GM21423 (cell line): ENCODE data around the gene CHSY1.
A peak's percentile ranks its signal among the peaks of the same experiment; 100 is the strongest.
"Not testable (repeated sequence)": the region's sequence is repeated elsewhere in the genome, so short reads cannot be mapped to it uniquely, and the experiment has no call there.

ENCODE experiments used
- ATAC-seq: cut with Tn5 transposase; IDR thresholded peaks from one replicate; pipeline ENCODE4 v1.9.1; 2021; ENCODE audit warnings: mild to moderate bottlenecking, moderate library complexity; ENCODE audit not compliant: unreplicated experiment

Gene CHSY1

DNA sequence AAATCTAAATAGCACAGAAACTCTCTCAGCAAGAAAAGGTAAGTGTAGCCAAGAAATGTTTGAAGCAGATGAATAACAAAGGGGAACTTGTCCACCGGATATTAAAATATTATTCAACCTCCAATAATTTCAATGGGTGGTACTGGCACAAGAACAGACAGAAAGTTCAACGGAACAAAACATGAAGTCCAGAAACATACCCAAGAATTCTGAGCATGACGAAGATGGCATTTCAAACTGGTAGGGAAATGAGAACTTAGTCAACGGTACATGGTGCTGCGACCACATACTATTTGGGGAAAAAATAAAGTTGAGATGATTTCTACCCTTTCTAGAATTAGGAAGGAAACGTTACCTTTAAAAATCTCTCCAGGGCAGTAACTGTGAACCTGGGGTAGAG, 5.5 kb downstream of the CHSY1 start:
- ATAC-seq: no peak

DNA sequence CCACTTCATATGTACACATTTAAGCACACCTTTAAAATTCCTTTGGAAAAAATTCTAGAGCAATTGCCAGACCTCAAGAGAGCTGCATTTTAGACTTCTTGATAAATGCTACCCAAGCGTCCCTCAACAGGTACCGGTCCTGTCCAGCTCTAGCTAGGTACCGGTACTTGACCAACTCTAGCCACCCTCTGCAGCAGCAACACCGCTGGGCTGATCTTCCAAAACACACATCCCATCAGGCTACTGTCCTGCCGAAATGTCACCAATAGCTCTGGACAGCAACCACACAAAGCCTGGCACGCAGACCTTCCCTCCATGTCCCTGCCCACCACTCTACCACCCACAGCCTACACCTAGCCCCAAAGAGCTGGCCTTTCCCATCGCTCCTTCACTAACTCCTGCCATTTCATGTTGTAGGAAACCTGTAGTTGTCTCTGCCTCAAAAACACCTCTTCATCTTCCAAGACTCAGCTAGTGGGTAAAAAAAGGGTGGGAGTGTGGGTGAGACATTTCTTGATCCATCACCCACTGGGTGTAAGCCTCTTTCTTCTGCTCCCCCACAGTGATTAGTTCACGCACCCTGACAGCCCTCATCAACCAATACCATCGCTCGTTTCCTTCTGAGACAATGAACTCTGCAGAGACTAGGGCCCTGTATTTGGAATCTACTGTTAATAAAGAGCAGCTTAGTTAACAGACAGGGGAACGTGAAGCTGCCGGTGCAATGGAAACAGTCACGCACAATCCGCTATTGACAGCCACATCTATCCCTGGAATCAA, 6.8 kb downstream of the CHSY1 start:
- no peak for ATAC-seq

DNA sequence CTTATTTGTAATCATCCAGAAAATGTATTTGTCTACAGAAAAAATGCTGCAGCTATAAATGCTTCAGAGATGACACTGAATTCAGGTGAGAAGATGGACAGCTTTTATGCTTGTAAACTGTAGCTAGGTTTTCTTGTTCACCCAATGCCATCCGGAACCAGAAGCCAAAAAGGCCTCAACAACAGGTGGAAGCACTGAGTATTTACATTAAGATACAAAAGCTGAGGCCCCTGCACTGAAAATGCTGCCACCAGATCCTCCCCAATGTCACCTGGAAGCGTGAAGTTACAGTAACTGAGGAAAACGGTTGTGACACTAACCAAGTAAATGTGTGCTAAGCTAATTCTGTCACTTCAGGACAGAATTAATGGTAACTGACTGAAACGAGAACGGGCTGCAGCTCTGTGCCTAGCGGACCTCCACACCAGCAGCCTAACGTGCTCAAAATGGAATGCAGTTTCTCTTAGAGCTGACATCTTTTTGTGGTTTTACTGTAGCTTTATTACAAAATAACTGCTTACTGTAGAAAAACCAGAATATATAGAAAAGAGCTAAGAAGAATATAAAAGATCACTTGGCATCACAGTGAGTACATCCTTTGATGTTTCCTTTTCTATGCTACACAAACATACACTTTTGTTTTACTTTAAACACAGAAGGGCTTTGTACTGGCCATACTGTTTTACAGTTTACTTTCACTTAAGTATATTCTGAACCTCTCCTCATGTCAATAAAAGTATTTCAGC, 7.6 kb downstream of the CHSY1 start:
- no peak for ATAC-seq

DNA sequence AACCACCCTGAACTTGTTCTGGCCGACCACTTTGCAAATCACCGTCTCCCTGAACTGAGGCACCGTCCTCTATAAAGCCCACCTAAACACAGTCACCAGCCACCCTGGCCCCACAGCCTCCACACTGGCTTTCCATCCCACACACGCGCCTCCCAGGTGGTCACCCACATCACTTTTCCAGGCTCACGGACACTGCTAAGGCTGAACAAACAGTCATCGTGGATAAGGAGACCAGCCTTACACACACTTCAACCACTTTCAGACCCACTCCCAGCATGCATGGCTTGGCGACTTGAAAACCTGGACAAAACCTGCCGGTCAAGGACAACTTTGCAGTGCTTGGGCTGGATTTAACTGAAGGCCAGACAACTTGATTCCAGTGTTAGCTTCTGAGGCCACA, 8.4 kb downstream of the CHSY1 start:
- no peak for ATAC-seq

DNA sequence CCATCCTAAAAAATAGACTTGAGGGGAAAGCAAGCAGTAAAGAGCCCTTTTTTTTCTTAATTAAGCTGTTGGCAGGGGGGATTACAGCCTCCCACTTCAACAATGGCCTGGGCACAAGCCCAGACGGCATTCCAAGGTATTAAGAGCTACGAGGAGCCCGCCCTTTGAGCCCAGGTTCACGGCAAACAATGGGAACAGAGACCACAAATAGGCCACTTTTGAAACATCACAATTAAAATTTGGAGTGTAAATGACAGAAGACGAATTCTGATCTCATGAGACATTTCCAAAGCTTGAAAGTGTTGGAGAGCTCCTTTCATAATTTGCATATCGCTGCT, 8.9 kb downstream of the CHSY1 start:
- no peak for ATAC-seq

DNA sequence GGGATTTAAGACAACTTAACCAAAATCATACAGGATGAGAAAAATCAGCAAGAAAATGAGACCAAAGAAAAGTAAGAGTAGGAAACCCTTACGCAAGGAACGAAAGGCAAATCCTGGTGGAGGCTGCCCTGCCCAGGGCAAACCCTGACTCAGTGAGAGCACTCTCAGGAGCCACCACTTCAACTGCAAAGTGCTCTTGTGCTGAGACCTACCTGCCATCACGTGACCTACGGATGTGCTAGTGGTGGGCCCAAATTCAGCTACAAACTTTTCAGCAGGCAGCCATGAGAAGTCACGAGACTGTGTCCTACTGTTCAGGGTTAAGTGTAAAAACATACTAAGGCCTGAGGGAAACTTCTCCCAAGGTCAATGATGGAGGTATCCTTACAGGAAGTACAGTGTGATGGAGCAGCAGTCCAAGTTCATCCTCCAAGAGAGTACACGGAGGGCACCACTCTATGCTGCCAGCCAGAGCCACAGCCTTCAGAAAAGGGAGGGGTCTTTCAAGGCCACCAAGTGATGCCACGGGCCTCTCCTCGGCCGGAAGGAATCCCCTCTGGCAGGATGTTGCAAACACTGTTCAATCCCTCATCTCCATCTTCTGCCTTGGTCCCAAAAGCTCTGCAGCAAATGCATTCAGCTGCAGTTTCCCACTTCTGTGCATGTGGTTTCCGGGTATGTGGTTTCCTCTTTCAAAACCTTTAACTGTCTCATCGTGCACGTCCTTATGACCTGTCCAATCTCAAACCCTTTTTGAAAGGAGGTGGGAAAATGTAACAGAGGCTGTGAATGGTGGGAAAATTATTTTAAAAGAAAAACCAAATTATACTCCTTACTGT, 9.5 kb downstream of the CHSY1 start:
- peak; percentile 73 for ATAC-seq

DNA sequence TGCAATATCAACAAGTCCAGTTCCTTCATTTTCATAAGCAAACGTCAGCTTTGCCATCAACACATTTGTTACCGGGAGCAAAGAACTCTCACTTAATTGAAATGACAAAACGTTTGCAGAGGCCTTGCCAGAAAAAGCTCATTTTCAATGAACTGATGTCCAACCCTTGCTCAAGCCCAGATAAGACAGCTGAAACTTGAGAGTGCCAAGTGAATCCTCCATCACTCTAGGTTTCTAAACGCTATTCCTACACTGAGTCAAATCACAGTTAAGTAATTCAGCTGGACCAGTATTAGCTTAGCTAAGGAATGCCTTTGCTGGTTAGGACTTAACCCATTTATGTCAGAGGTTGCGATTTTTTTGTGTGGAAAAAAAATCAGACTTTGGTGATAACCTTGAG, 11.5 kb downstream of the CHSY1 start:
- ATAC-seq: no peak

DNA sequence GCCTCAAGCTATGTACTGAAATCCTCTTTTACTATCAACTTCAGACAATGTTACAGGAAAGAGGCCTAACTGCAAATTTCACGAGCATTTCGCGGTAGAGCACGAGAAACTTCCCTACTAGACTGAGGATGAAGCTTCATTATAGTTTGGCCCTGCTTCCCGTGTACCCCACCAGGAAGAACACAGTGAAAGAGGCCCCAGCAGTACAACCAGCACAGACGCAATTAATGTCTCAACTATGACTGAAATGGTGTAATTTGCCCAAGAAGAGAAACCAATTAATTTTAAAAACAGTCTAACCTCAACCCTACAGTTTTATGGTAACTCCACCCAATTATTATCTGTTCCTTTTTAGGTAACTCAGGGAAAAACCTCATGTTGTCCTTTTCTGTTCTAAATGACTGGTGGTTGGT, 12.1 kb downstream of the CHSY1 start:
- no peak for ATAC-seq

DNA sequence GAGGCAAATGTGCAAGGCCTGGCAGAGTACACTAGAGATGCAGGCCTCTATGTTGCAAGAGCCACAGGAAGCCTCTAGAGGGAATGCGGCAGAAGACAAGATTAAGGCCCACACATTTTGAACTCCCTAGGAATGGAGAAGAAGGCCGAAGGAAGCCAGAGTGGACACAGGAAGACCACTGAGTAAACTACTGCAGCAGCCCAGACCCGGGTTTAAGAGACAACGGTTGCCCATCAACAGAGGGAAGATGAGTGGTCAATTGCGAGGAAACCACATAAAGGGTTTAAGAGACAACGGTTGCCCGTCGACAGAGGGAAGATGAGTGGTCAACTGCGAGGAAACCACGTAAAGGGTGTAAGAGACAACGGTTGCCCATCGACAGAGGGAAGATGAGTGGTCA, 14.6 kb downstream of the CHSY1 start:
- ATAC-seq: no peak

DNA sequence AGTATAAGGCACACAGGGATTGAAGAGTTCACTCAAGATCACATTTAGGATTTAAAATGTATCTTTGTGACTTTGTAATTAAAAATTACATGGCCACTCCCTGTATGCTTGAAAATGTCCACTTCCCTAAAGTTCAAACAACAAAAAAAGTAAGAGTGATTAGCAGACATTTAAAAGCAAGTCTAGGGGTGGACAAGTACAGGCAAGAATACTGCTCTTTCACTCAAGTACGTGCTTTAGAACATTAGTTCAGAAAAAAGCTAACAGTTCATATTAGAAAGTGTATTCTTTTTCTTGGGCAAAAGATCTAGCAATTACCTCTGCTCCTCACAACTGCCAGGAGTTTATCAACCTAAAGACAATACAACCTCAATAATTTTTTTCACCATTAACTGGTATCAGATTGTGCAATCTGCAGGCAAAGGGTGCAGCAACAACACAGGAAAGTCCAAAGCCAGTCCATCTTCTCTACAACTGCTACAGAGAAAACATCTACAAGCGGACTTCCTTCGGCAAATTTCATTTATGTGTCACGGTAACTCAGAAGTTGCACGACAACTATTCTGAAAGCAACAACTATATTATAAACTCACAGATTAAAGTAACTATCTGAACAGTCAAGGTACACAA, 18.1 kb downstream of the CHSY1 start:
- no peak for ATAC-seq

DNA sequence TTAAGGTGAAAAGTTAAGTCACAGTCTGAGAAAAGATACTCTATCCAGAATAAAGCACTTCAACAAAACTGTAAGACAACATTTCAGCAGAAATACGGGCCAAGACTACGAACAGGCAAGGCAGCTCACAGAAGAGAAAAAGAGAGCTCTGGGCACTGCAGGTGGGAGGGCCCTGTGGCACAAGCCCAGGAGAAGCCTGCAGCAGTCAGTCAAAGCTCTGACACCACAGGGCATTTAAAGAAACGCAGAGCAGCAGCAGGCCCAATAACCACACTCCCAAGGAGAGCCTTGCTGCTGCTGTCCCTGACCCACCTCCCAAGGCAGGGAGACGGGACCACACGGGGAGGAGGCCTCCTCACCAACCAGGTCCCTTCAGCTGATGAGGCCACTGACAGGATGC, 19.2 kb downstream of the CHSY1 start:
- no peak for ATAC-seq

DNA sequence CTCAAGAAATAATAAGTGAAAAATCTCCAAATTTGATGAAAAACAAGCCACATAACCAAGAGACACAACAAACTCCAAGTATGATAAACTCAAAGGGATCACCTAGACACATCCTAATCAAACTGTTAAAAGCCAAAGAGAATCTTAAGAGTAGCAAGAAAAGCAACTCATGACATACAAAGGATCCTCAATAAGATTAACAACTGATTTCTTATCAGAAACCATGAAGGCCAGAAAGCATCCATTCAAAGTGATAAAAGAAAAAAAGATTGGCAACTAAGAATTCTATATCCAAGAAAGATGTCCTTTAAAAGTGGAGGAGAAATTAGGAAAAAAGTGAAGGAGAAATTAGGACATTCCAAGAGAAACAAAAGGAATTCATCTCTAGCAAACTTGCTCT, 23.5 kb downstream of the CHSY1 start:
- no peak for ATAC-seq

DNA sequence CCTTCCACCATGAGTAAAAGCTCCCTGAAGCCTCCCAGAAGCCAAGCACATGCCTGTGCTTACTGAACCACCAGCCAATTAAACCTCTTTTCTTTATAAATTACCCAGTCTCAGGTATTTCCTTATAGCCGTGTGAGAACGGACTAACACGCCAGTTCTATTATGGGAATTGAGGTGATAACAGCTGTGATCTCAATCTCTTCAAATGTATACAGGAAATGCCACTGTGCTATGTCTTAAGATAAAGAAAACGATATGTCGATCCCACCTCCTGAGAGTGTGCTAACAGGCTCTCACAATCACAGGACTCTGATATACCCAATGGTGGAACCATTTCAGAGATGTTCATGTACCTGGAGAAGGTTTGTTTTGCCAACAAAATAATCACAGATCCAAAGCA, 26.2 kb downstream of the CHSY1 start:
- no peak for ATAC-seq

DNA sequence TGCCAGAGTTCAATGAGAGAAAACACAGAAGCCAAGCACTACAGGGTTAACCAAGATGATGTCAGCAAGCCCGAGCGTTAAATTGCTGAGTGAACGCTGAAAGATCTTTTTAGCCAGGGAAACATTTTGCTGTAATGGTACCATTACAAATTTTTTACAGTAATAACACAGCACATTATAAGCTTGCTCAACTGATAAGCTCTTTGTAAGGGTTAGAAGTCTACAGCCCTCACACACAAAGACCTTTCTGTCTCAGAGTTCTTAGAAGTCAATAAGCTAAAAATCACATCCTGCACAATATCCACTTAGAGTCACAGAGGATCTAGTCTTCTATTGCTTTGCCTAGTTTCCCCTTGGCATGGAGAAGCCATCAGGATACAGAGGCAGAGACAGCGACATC, 29.9 kb downstream of the CHSY1 start:
- no peak for ATAC-seq

DNA sequence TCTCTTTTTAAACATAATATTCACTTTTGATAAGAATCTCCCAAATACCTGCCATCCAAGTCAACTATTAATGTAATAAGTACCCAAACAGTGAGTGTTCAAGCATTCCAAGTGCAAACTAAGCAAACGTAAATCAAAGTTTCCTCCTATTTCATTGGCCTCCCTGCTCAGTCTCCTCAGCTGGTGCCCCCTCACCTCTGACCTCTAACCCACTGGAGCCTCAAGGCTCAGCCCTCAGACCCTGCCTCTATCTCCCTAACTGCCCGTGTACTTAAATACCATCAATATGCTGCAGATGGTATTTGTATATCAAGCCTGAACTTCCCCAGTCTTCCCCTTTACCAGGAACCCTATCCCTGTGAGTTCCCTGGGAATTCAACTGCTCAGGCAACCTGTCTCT, 31.8 kb downstream of the CHSY1 start:
- no peak for ATAC-seq

DNA sequence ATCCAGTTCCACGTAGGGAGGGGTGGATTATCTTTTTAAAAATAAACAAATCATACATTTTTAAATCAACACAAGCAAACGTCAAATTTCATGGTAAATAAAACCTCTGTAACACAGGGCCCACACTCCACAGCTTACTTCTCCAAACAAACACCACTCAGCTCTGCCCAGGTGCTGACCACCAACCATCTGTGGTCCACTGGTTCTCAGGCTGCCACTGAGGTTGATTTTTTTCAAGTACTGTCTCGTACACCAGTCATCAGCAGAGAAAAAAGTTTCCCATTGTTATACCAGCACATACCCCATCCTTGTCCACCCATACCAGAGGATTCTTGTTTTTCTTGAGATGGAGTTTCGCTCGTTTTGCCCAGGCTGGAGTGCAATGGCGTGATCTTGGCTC, 32.4 kb downstream of the CHSY1 start:
- ATAC-seq: no peak

DNA sequence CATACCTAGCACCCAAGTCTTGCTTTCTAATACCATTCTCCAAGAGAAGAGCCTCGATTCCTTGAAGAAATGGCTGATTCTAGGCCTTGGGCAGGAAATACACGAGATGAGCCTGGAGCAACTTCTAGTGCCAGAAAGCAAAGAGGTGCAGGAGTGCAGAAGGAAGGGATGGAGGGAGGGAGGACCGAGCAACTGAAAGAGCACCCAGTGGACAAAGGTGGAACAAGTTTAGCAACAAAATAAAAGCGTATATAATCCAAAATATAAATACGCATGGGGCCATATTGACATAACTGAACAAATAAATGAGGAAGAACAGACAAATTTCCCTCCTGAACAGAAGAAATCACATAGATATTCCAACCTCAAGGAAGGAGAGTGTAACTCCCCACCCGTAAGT, 34.4 kb downstream of the CHSY1 start:
- ATAC-seq: no peak

DNA sequence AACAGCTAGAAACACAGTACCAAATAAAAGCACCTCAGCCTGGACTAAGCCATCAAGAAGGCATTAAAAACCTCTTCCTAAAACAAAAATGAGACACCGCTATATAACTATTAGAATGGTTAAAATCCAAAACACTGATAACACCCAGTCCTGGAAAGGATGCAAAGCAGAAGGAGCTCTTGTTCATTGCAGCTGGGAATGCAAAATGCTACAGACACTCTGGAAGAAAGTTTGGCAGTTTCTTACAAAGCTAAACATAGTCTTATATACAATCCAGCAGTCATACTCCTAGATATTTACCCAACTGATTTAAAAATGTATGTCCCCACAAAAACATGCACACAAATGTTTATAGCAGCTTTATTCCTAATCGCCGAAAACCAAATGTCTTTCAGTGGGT, 35.7 kb downstream of the CHSY1 start:
- no peak for ATAC-seq

DNA sequence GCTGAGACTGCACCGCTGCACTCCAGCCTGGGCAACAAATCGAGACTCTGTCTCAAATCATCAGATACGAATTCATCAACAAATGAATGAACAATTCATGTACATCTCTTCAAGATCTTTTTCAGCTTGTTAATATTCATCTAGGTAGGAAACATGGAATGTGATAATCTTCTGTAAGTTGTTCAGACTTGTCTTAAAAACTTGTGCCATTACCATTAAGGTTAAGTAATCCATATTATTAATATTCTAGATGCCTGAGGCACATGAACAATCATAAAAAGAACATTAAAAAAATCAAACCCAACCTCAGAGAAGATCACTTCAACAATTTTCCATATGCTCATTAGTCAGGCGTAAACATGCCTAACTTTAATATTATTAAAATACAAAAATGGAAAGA, 36.2 kb downstream of the CHSY1 start:
- no peak for ATAC-seq

DNA sequence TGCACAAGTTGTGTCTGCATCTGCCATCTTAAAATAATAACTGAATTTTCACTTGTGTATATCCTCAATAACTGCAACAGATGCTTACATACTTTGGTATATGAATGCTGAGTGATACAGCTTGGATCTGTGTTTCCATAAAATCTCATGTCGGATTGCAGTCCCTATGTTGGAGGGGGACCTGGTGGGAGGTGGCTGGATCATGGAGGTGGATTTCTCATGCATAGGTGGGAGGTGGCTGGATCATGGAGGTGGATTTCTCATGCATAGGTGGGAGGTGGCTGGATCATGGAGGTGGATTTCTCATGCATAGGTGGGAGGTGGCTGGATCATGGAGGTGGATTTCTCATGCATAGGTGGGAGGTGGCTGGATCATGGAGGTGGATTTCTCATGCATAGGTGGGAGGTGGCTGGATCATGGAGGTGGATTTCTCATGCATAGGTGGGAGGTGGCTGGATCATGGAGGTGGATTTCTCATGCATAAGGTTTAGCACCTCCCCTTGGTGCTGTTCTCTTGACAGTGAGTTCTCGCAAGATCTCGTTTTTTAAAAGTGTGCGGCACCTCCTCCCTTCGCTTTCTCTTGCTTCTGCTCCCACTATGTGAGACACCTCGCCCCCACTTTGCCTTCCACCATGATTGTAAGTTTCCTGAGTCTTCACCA, 37.3 kb downstream of the CHSY1 start:
- ATAC-seq: not testable (repeated sequence)

DNA sequence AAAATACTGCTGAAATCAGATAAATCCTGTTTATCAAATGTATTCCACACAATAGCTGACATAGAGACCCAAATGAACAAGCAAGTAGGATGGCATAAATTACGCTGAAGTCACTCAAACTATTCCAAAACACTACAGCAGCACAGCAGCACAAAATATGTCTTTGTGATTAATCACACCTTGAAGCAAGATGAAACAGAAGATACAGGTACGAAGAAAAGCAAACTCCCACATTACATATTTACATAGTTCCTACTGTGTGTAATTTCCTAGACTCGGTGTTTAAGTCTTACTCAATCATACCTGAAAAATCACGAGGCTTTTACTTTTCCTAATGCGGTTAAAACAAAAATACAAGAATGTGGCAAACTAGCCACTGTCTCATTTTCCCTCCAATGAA, 38.3 kb downstream of the CHSY1 start:
- ATAC-seq: no peak
